Measurements from ENCODE around the gene STAT5B. TPM values are rescaled to one million over a fixed set of nuclear protein-coding genes. Genes with fewer than 3 reads are reported as not detected.
A peak's percentile ranks its signal among the peaks of the same experiment; 100 is the strongest.

The STAT5B gene
- total and polyA plus RNA-seq, 2 of the 13 experiments (the other 11 are each of a cell fraction or from before 2014, with no cell fraction given): 21.0 to 42.8 TPM

- TF ChIP-seq FOXK1 (CRISPR knock-in tag; IDR thresholded peaks at IDR 0.05; ENCODE audit: borderline replicate concordance, low read depth): peak; percentile 23; the same call in 1 of the 2 replicates
- TF ChIP-seq ZNF354B (CRISPR knock-in tag; IDR thresholded peaks at IDR 0.05): no peak
- TF ChIP-seq GLMP (CRISPR knock-in tag; IDR thresholded peaks at IDR 0.05; ENCODE audit: borderline replicate concordance): no peak
- no peak for TF ChIP-seq TBL1XR1 (IDR thresholded peaks at IDR 0.05; ENCODE audit: borderline replicate concordance, low read length, partially characterized antibody)
- no peak for TF ChIP-seq TRIM22 (IDR thresholded peaks at IDR 0.05)
- no peak for TF ChIP-seq REXO4 (CRISPR knock-in tag; IDR thresholded peaks at IDR 0.05; ENCODE audit: borderline replicate concordance)
- peak; percentile 62; the same call in 1 of the 2 replicates for TF ChIP-seq GATAD2A (CRISPR knock-in tag; IDR thresholded peaks at IDR 0.05)
- 0 out of 2 replicates have a peak, but pooled peaks have one; percentile 32 for TF ChIP-seq ZNF775 (CRISPR knock-in tag; IDR thresholded peaks at IDR 0.05; ENCODE audit: borderline replicate concordance)
- TF ChIP-seq CEBPB (IDR thresholded peaks at IDR 0.05; ENCODE audit: borderline replicate concordance, low read depth, low read length): peak; percentile 32; the same call in 1 of the 2 replicates
- no peak for TF ChIP-seq ZNF337 (CRISPR knock-in tag; IDR thresholded peaks at IDR 0.05; ENCODE audit: borderline replicate concordance, low read depth)
Measured at GRCh38 chr17:42266918-42267766, 9.0 kb downstream of the STAT5B start (continued).
